ENCODE results near the gene CUL4B.
A peak's percentile ranks its signal among the peaks of the same experiment; 100 is the strongest.

The CUL4B gene

DNA sequence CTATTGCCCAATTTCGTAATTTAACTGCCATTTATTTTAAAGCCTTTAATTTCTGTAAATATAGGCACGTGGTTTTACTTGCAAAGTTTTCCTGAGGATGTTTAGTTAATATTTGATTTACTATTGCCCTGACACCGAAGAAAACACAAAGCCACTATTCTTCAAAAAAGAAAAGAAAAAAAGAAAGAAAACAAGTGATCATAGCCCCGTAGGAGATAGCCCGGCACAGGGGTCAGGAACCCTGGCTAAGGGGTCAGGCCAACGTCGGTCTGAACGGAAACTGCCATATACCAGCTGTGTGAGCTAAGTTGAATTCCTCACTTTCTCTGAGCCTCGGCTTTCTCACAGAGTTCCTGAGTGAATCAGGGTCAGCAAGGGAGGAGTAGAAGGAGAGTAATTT is 74.0 kb downstream of the CUL4B start (continued):
- TF ChIP-seq, protein P1, sequence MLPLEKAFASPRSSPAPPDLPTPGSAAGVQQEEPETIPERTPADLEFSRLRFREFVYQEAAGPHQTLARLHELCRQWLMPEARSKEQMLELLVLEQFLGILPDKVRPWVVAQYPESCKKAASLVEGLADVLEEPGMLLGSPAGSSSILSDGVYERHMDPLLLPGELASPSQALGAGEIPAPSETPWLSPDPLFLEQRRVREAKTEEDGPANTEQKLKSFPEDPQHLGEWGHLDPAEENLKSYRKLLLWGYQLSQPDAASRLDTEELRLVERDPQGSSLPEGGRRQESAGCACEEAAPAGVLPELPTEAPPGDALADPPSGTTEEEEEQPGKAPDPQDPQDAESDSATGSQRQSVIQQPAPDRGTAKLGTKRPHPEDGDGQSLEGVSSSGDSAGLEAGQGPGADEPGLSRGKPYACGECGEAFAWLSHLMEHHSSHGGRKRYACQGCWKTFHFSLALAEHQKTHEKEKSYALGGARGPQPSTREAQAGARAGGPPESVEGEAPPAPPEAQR (tag by site-specific recombination; IDR thresholded peaks at IDR 0.05), result no peak
- no peak for TF ChIP-seq WT1 (tag by site-specific recombination; IDR thresholded peaks at IDR 0.05)

DNA sequence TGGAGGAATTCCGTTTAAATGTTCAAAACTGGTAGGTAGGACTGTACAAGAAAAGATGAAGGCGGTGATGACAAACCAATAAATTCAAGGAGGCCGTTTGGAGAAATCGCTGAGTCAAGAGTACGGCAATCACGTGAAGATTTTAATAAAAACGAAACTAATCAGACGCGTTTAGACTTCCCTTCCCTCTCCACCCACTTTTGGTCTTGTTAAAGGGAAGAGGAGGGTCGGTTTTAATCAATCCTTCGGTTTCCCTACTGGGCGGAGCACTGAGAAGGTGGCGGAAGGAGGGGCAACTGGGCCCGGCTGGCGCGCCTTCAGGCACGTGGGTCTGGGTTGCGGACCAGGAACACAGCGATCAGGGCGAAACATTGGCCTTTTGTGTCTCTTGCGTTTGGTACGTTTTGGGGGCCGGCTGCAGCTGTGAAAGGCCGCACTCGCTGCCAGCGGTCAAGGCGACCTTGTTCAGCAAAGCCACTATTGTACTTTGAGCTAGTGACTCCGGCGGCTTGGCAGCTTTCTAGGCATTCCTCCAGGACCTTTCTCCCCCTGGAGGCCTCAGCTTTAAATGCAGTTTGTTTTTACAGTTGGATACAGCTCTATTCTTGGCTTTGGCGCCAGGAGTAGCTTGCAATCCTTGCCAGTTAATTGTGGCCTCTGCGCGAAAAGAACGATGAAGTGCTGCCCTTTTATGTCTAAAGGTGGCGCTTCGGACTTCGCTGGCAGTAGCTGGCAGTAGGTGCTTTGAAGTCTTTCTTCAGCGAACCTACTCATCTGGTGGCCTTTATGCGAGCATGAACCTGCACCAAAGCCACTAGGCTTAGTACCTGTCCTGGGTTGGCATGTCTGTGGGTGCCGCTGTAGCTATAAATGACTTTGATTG is 74.9 kb downstream of the CUL4B start:
- peak overlapping the region; percentile 70 for H3K27ac ChIP-seq (ENCODE audit: extremely low read depth, low read depth, low read length)
- peak overlapping the region; percentile 29 for H3K4me3 ChIP-seq (ENCODE audit: low read depth, low read length)
- ChIA-PET CTCF (interaction anchor here (0.7 to 1.1 kb wide), 11 partner anchors 9 to 272 kb away, joined by 3 to 5 read pairs (median 3); no protein-coding TSS in a partner anchor), POLR2A (interaction anchor here (0.9 to 2.1 kb wide), 3 partner anchors 17 to 235 kb away, joined by 4 to 14 read pairs (median 5); partner anchors contain the start of genes LAMP2, MCTS1 and ZBTB33)
- no peaks in the 10 kb centered on the region for H3K4me1 ChIP-seq (ENCODE audit: control insufficient read depth, insufficient read depth, low read length)
- no peaks in the 10 kb centered on the region for H3K9me3 ChIP-seq (ENCODE audit: control insufficient read depth, insufficient read depth, low read depth, low read length)
- no peaks in the 10 kb centered on the region for H3K36me3 ChIP-seq (ENCODE audit: control insufficient read depth in 2 of 2, insufficient read depth in 1 of 2, low read length in 2 of 2)
- TF ChIP-seq ZNF629 (tag by site-specific recombination; IDR thresholded peaks at IDR 0.05), result peak; percentile 41; the same call in 1 of the 2 replicates
- TF ChIP-seq ZNF391 (tag by site-specific recombination; IDR thresholded peaks at IDR 0.05; ENCODE audit: borderline replicate concordance, low read depth), result no peak
- TF ChIP-seq, protein P2, sequence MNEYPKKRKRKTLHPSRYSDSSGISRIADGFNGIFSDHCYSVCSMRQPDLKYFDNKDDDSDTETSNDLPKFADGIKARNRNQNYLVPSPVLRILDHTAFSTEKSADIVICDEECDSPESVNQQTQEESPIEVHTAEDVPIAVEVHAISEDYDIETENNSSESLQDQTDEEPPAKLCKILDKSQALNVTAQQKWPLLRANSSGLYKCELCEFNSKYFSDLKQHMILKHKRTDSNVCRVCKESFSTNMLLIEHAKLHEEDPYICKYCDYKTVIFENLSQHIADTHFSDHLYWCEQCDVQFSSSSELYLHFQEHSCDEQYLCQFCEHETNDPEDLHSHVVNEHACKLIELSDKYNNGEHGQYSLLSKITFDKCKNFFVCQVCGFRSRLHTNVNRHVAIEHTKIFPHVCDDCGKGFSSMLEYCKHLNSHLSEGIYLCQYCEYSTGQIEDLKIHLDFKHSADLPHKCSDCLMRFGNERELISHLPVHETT (tag by site-specific recombination; IDR thresholded peaks at IDR 0.05), result no peak
- peak; percentile 11; the same call in 1 of the 2 replicates for TF ChIP-seq ZNF121 (tag by site-specific recombination; IDR thresholded peaks at IDR 0.05)
- TF ChIP-seq, protein P3, sequence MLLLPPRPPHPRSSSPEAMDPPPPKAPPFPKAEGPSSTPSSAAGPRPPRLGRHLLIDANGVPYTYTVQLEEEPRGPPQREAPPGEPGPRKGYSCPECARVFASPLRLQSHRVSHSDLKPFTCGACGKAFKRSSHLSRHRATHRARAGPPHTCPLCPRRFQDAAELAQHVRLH (tag by site-specific recombination; IDR thresholded peaks at IDR 0.05), result no peak
- TF ChIP-seq ZNF18 (tag by site-specific recombination; IDR thresholded peaks at IDR 0.05), result no peak
- TF ChIP-seq ZBTB44 (tag by site-specific recombination; IDR thresholded peaks at IDR 0.05), result no peak
- TF ChIP-seq, protein P4, sequence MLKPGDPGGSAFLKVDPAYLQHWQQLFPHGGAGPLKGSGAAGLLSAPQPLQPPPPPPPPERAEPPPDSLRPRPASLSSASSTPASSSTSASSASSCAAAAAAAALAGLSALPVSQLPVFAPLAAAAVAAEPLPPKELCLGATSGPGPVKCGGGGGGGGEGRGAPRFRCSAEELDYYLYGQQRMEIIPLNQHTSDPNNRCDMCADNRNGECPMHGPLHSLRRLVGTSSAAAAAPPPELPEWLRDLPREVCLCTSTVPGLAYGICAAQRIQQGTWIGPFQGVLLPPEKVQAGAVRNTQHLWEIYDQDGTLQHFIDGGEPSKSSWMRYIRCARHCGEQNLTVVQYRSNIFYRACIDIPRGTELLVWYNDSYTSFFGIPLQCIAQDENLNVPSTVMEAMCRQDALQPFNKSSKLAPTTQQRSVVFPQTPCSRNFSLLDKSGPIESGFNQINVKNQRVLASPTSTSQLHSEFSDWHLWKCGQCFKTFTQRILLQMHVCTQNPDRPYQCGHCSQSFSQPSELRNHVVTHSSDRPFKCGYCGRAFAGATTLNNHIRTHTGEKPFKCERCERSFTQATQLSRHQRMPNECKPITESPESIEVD (tag by site-specific recombination; IDR thresholded peaks at IDR 0.05), result no peak
- TF ChIP-seq ZNF561 (tag by site-specific recombination; IDR thresholded peaks at IDR 0.05; ENCODE audit: borderline replicate concordance), result 0 out of 2 replicates have a peak, but pooled peaks have one; percentile 55
- no peak for TF ChIP-seq ZSCAN23 (tag by site-specific recombination; IDR thresholded peaks at IDR 0.05)
- no peak for TF ChIP-seq YY2 (tag by site-specific recombination; IDR thresholded peaks at IDR 0.05)
- TF ChIP-seq ZNF324 (tag by site-specific recombination; IDR thresholded peaks at IDR 0.05), result 0 out of 2 replicates have a peak, but pooled peaks have one; percentile 45
- peak; percentile 49; the same call in 1 of the 2 replicates for TF ChIP-seq KLF8 (tag by site-specific recombination; IDR thresholded peaks at IDR 0.05)
- peak; percentile 76 for TF ChIP-seq ZBTB8A (tag by site-specific recombination; IDR thresholded peaks at IDR 0.05)
- no peak; the same call in 1 of the 2 replicates for TF ChIP-seq ZNF10 (tag by site-specific recombination; IDR thresholded peaks at IDR 0.05)
- TF ChIP-seq ZNF645 (tag by site-specific recombination; IDR thresholded peaks at IDR 0.05), result no peak
- TF ChIP-seq ZNF792 (tag by site-specific recombination; IDR thresholded peaks at IDR 0.05), result no peak
- TF ChIP-seq, protein P5, sequence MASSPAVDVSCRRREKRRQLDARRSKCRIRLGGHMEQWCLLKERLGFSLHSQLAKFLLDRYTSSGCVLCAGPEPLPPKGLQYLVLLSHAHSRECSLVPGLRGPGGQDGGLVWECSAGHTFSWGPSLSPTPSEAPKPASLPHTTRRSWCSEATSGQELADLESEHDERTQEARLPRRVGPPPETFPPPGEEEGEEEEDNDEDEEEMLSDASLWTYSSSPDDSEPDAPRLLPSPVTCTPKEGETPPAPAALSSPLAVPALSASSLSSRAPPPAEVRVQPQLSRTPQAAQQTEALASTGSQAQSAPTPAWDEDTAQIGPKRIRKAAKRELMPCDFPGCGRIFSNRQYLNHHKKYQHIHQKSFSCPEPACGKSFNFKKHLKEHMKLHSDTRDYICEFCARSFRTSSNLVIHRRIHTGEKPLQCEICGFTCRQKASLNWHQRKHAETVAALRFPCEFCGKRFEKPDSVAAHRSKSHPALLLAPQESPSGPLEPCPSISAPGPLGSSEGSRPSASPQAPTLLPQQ (tag by site-specific recombination; IDR thresholded peaks at IDR 0.05), result peak; percentile 85; the same call in 1 of the 2 replicates
- 0 out of 2 replicates have a peak, but pooled peaks have one; percentile 10 for TF ChIP-seq EGR2 (tag by site-specific recombination; IDR thresholded peaks at IDR 0.05; ENCODE audit: low read depth)
- TF ChIP-seq ZEB2 (tag by site-specific recombination; IDR thresholded peaks at IDR 0.05), result 0 out of 2 replicates have a peak, but pooled peaks have one; percentile 20
- TF ChIP-seq ZNF571 (tag by site-specific recombination; IDR thresholded peaks at IDR 0.05), result no peak

Data from HEK293 (cell line).